ENCODE data around the gene PRKN.

GRCh38 chr6:161302949-161303348, 1424.6 kb downstream of the PRKN start:
- TF ChIP-seq, protein P1, sequence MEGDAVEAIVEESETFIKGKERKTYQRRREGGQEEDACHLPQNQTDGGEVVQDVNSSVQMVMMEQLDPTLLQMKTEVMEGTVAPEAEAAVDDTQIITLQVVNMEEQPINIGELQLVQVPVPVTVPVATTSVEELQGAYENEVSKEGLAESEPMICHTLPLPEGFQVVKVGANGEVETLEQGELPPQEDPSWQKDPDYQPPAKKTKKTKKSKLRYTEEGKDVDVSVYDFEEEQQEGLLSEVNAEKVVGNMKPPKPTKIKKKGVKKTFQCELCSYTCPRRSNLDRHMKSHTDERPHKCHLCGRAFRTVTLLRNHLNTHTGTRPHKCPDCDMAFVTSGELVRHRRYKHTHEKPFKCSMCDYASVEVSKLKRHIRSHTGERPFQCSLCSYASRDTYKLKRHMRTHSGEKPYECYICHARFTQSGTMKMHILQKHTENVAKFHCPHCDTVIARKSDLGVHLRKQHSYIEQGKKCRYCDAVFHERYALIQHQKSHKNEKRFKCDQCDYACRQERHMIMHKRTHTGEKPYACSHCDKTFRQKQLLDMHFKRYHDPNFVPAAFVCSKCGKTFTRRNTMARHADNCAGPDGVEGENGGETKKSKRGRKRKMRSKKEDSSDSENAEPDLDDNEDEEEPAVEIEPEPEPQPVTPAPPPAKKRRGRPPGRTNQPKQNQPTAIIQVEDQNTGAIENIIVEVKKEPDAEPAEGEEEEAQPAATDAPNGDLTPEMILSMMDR (IDR thresholded peaks at IDR 0.05; ENCODE audit: insufficient read depth, low read length): no peak
- TF ChIP-seq POLR2AphosphoS5 (IDR thresholded peaks at IDR 0.05; ENCODE audit: low read depth) (no peak), GABPA (IDR thresholded peaks at IDR 0.05; ENCODE audit: low read depth) (no peak)
